ENCODE measurements around the gene PIGU.
A peak's percentile ranks its signal among the peaks of the same experiment; 100 is the strongest.
"Not testable (repeated sequence)": the region's sequence is repeated elsewhere in the genome, so short reads cannot be mapped to it uniquely, and the experiment has no call there.

PIGU gene

GRCh38 chr20:34618676-34619075, 58.2 kb downstream of the PIGU start:
- peak; percentile 62 for DNase-seq

- DNase-seq = not testable (repeated sequence)
These were observed 60.0 kb downstream of the PIGU start for GRCh38 chr20:34616913-34617312.

GRCh38 chr20:34615477-34615876, 61.4 kb downstream of the PIGU start:
- no peak for DNase-seq

GRCh38 chr20:34611976-34612375, 64.9 kb downstream of the PIGU start:
- not testable (repeated sequence) for DNase-seq

- no peak for DNase-seq
These were observed 69.8 kb downstream of the PIGU start for GRCh38 chr20:34607066-34607465.

GRCh38 chr20:34604980-34605788, 71.7 kb downstream of the PIGU start:
- DNase-seq = no peak

- DNase-seq = peak; percentile 13
These were observed 75.8 kb downstream of the PIGU start for GRCh38 chr20:34600892-34601653.

- DNase-seq = no peak
These were observed 81.3 kb downstream of the PIGU start for GRCh38 chr20:34595377-34596184.

GRCh38 chr20:34586488-34587163, 90.3 kb downstream of the PIGU start:
- no peak for DNase-seq

GRCh38 chr20:34585019-34585418, 91.9 kb downstream of the PIGU start:
- DNase-seq = no peak

GRCh38 chr20:34583544-34583943, 93.3 kb downstream of the PIGU start:
- no peak for DNase-seq

- no peak for DNase-seq
These were observed 94.0 kb downstream of the PIGU start for GRCh38 chr20:34582911-34583310.

GRCh38 chr20:34582221-34582620, 94.7 kb downstream of the PIGU start:
- DNase-seq = no peak

GRCh38 chr20:34581341-34582184, 95.3 kb downstream of the PIGU start:
- no peak for DNase-seq

GRCh38 chr20:34579979-34580940, 96.6 kb downstream of the PIGU start:
- DNase-seq = no peak

GRCh38 chr20:34579191-34579978, 97.5 kb downstream of the PIGU start:
- DNase-seq = no peak

- no peak for DNase-seq
These were observed 98.4 kb downstream of the PIGU start for GRCh38 chr20:34578521-34578920.

GRCh38 chr20:34578025-34578424, 98.9 kb downstream of the PIGU start:
- peak; percentile 12 for DNase-seq

- DNase-seq = no peak
These were observed 99.8 kb downstream of the PIGU start for GRCh38 chr20:34577061-34577460.

- DNase-seq = no peak
These were observed 101.1 kb downstream of the PIGU start for GRCh38 chr20:34575756-34576155.
